Heart left ventricle (tissue), 16 donors: Measurements from ENCODE around the gene TCTN3. TPM values are rescaled to one million over a fixed set of nuclear protein-coding genes. Genes with fewer than 3 reads are reported as not detected.

Experiments
- ATAC-seq, 4 donors: fragments of 200-7000 bp; cut with Tn5 transposase; one replicate each; pipeline ENCODE4 v1.9.1; 2020 to 2022; ENCODE audit warnings: moderate library complexity in 4 of 4, mild to moderate bottlenecking in 3 of 4, moderate number of reproducible peaks in 1 of 4
- DNase-seq, 5 donors: peaks; one replicate each; pipeline ENCODE4 v3.0.0-alpha.2; 2020
- H3K27ac ChIP-seq, 12 donors: fragments of 200-600 bp; sonication (generic) in 4 of 12; one replicate each; pipeline versions ENCODE4 v1.5.0 to v1.8.0; 2016 to 2022; ENCODE audit warnings: mild to moderate bottlenecking in 2 of 12
- H3K27me3 ChIP-seq, 9 donors: fragments of 200-600 bp; sonication (generic) in 2 of 9; one replicate each; pipeline versions ENCODE4 v1.5.1 to v1.8.0; 2016 to 2022; ENCODE audit warnings: mild to moderate bottlenecking in 3 of 9
- H3K36me3 ChIP-seq, 9 donors: fragments of 200-600 bp; sonication (generic) in 2 of 9; one replicate each; pipeline versions ENCODE4 v1.5.0 to v1.8.0; 2018 to 2022; ENCODE audit warnings: mild to moderate bottlenecking in 2 of 9
- H3K4me1 ChIP-seq, 12 donors: fragments of 200-600 bp; sonication (generic) in 4 of 12; one replicate each; pipeline versions ENCODE4 v1.5.0 to v1.8.0; 2016 to 2022; ENCODE audit warnings: mild to moderate bottlenecking in 3 of 12
- H3K4me3 ChIP-seq, 12 donors: fragments of 200-600 bp; sonication (generic) in 4 of 12; one replicate each; pipeline versions ENCODE4 v1.5.0 to v1.8.0; 2017 to 2022; ENCODE audit warnings: mild to moderate bottlenecking in 9 of 12, moderate library complexity in 4 of 12
- H3K9me3 ChIP-seq, 12 donors: fragments of 200-600 bp; sonication (generic) in 4 of 12; one replicate each; pipeline versions ENCODE4 v1.5.0 to v1.8.0; 2016 to 2022; ENCODE audit warnings: mild to moderate bottlenecking in 1 of 12
- CTCF ChIP-seq, 12 donors: fragments of 200-600 bp; sonication (generic) in 4 of 12; IDR thresholded peaks; one replicate each; pipeline versions ENCODE4 v1.5.0 to v1.8.0; 2018 to 2022; ENCODE audit warnings: antibody characterized with exemption in 12 of 12, mild to moderate bottlenecking in 5 of 12
- POLR2A ChIP-seq, 2 donors: fragments of 450-650 bp; IDR thresholded peaks; one replicate each; pipeline ENCODE4 v1.6.1; 2017; ENCODE audit warnings: antibody characterized with exemption in 2 of 2, mild to moderate bottlenecking in 2 of 2, moderate library complexity in 2 of 2
- WGBS, 4 donors: extraction: QIAGEN DNeasy Blood & Tissue Kit in 2 of 4; methylation state at CpG; one replicate each; pipeline versions ENCODE4 v1.1.5 to v1.1.7; 2013 to 2018; 5-methylcytosine and 5-hydroxymethylcytosine counted together
- intact Hi-C, 10 donors: fragments of 100-400 bp; cut with DNase I; formaldehyde crosslinking; loops; one replicate each; pipeline versions ENCODE4 v1.11.1 to v1.14.2; 2022
- polyA plus RNA-seq, 2 donors: library from polyadenylated mRNA; stranded (reverse); fragments of 200-250 nt; gene quantifications; one replicate each; pipeline ENCODE4 v1.2.3, GENCODE V29; 2013
- total RNA-seq, 9 donors: library from RNA; depleted of rRNA in 2 of 9; stranded (reverse); fragments of >200 nt in 2 of 9; fragmentation: NEBNext Ultra II Directional in 3 of 9; extraction: Animal tissue kit (Norgen Biotek cat#: 25700) in 3 of 9; gene quantifications; one replicate each; pipeline versions ENCODE4 v1.1.0 to v1.2.4, GENCODE V29; 2016 to 2023
- donor health status: ischemic (EF 13 %, LVEDD 7.1; RV severe dilation, severe dysfunction).
- donor health status: healthy with polysubstance abuse.
- donor health status: DM: no; HTN: yes; CAD: no.
- donor health status: DM: no; HTN: no; CAD: no.
- donor health status: ischemic (EF 25% LVEDD 6.9; RV normal size, moderate dysfunction).
- donor health status: ischemic (EF 25% LVEDD 5.7; RV mildly dilated, moderate dysfunction).
- donor health status: healthy.
- donor health status: DM: yes; HTN: yes; CAD: no.
- donor health status: ischemic (EF 35%, LVEDD 5.7; RV mildly dilated, moderate dysfunction).
- donor health status: nonischemic (EF 11% LVEDD 7.7; RV severe dilation, severe dysfunction).
- donor health status: DM: yes; HTN: yes; CAD: no.
- donor health status: PGD.
- donor health status: ischemic (EF 29% LVEDD 5.4; RV normal size, mild dysfunction).
- donor health status: nonischemic (EF 23%, LVEDD 6.1; RV moderate dilation, normal function).

TCTN3 gene
- total and polyA plus RNA-seq, 11 donors = 4.5 to 22.7 (median 12.3) TPM

GRCh38 chr10:95691281-95691680, 2.4 kb downstream of the TCTN3 start:
- peaks cover 0 to 25% (median 16%) of the 10 kb centered on the region in 12 donors for H3K4me1 ChIP-seq
- H3K27me3 ChIP-seq = no peaks in the 10 kb centered on the region
- no peaks in the 10 kb centered on the region for H3K9me3 ChIP-seq
- peaks cover 0 to 62% (median 46%) of the 10 kb centered on the region in 9 donors for H3K36me3 ChIP-seq
- H3K4me3 ChIP-seq = no peak overlapping the region
- intact Hi-C loops = loop anchor here in 8 of 10 donors (5.0 to 10.0 kb wide), 7 partner anchors 51 to 601 kb away; partner anchors contain the start of gene CCNJ (in 1 of the 8)
- 67 to 73% (median 71%) methylated on average over 2 of the region's 2 CpGs for WGBS, 4 donors
- TF ChIP-seq POLR2A (IDR thresholded peaks at IDR 0.05) = no peak
- TF ChIP-seq CTCF (IDR thresholded peaks at IDR 0.05) = no peak
- ATAC-seq (no peak), DNase-seq (no peak)
- H3K27ac ChIP-seq = no peak overlapping the region

- DNase-seq (no peak), ATAC-seq (no peak)
- WGBS, 4 donors = 70 to 83% (median 74%) methylated on average over 2 of the region's 2 CpGs
- TF ChIP-seq POLR2A (IDR thresholded peaks at IDR 0.05) = no peak
- TF ChIP-seq CTCF (IDR thresholded peaks at IDR 0.05) = no peak
- intact Hi-C loops = loop anchor here in 1 of 10 donors (5.0 kb wide), 1 partner anchor 159 kb away; no protein-coding TSS in a partner anchor
- Histone ChIP-seq H3K27ac (no peak overlapping the region), H3K4me1 (peaks cover 0 to 25% (median 16%) of the 10 kb centered on the region in 12 donors), H3K36me3 (peaks cover 0 to 88% (median 72%) of the 10 kb centered on the region in 9 donors), H3K4me3 (no peak overlapping the region), H3K27me3 (no peaks in the 10 kb centered on the region), H3K9me3 (no peaks in the 10 kb centered on the region)
These were observed 5.1 kb downstream of the TCTN3 start for GRCh38 chr10:95688648-95689047.

GRCh38 chr10:95683966-95684365, 9.8 kb downstream of the TCTN3 start:
- Histone ChIP-seq H3K9me3 (no peaks in the 10 kb centered on the region), H3K27me3 (no peaks in the 10 kb centered on the region), H3K36me3 (peaks cover 0 to 98% (median 93%) of the 10 kb centered on the region in 9 donors), H3K27ac (no peak overlapping the region), H3K4me3 (no peak overlapping the region), H3K4me1 (peaks cover 0 to 3% (median 0%) of the 10 kb centered on the region in 12 donors)
- ATAC-seq (no peak), DNase-seq (no peak)
- intact Hi-C loops = no loop called here
- no peak for TF ChIP-seq CTCF (IDR thresholded peaks at IDR 0.05)
- no peak for TF ChIP-seq POLR2A (IDR thresholded peaks at IDR 0.05)

- Histone ChIP-seq H3K27ac (no peak overlapping the region), H3K4me3 (no peak overlapping the region), H3K36me3 (peaks cover 0 to 93% (median 66%) of the 10 kb centered on the region in 9 donors), H3K9me3 (no peaks in the 10 kb centered on the region), H3K4me1 (no peaks in the 10 kb centered on the region), H3K27me3 (no peaks in the 10 kb centered on the region)
- intact Hi-C loops = no loop called here
- 91 to 98% (median 95%) methylated on average over 1 of the region's 1 CpG for WGBS, 4 donors
- DNase-seq = no peak
- TF ChIP-seq POLR2A (IDR thresholded peaks at IDR 0.05) (no peak), CTCF (IDR thresholded peaks at IDR 0.05) (no peak)
- ATAC-seq = no peak
These were observed 18.2 kb downstream of the TCTN3 start for GRCh38 chr10:95675403-95676116.
